Right lung (tissue), 5 donors: ENCODE results near the gene PHC2. TPM values are rescaled to one million over a fixed set of nuclear protein-coding genes. Genes with fewer than 3 reads are reported as not detected.

Experiments
- DNase-seq, 2 donors: peaks; one replicate each; pipeline ENCODE4 v3.0.0-alpha.2; 2013
- polyA plus RNA-seq, 5 donors: library from polyadenylated mRNA; unstranded; fragments of 120-200 nt; gene quantifications; one replicate each; pipeline versions ENCODE4 v1.2.1 to v1.2.3, GENCODE V29; 2013; ENCODE audit warnings: inconsistent platforms in 1 of 5, low replicate concordance in 1 of 5; ENCODE audit not compliant: insufficient read length in 5 of 5, insufficient read depth in 1 of 5

The PHC2 gene
- polyA plus RNA-seq, 5 donors: 71.7 to 90.2 (median 83.1) TPM

DNA sequence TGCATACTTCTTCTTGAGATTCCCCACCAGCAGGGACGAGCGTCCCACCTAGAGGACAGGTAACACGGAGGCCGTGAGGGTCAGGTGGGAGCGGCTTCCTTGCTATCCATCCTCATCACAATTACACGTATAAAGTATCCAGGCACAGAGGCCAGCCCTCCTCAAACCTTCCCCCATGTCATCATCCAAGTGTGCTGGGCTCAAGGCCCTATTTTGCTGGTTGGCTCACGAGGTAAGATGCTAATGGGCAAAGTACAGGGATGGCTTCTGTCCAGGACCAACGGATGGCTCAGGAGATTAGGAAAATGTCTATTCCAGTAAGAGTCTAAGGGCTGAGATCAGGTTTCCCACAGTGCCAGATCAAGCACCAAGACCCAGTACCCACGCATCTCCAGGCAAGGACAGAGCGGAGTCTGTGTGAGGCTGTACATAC is 98.5 kb downstream of the PHC2 start:
- DNase-seq: no peak

DNA sequence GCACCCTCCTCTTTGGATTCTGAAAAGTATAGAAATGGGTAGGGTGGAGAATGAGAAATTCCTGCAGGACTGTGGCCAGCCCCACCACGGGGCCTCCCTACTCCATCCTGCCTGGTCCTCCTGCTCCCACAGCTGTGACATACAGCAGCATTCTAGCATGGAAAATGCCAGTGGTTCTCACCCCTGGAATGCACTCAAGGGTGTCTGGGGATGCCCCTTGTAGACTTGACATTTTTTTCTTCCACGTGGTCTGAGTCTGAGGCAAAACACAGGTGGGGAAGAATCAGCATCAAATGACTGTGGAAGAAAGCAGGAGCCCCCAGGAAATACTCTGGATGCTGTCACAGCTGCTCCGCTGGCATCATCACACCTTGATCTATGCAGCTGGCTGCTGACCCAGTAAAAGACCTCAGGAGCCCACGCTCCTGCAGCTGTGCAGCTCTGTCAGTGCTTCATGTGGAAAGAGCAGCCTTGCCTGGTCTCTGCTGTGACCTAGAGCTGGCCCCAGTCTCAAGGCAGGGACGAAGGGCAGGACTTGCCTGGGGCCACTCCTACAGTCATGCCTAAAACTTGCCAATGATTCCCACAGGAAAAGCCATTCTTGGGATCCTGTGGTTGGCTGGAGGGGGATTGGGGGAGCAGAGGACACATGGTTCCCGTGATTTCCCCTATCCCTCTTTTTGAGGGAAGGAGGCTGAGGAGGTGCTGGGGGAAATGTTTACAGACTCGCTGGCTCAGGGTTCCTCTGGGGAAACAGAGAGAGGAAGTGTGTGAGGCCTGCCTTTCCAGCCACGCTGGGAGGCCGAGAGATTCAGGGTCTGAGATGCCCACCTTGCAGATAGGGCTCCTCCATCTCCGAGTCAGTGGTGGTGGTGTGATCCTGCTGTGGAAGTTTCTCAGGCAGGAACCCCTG is 99.2 kb downstream of the PHC2 start:
- no peak for DNase-seq

- no peak for DNase-seq
These were observed 100.0 kb downstream of the PHC2 start for GRCh38 chr1:33330906-33331305.

DNA sequence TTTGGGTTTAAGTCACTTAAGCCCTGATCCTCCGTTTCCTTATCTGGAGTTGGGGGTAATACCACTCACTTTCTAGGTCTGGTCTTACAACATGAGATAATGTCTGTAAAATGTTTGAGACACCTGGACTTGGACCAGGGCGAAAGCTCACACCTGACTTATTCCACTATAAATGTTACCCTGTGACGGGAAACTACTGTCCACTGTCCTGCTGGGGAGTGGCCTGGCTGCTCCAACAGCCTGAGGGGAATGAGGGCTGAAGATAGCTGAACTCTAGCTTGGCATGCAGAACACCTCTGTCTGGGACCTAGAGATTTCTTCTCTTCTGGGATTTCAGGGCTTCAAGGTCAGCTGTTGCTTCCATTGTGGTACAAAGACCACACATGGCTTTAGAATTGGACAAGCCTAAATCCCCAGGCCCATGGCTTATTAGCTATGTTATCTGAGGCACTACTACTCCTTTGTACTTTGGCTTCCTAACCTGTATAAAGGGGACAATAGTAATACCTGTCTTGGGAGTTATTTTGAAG is 100.5 kb downstream of the PHC2 start:
- DNase-seq: no peak

DNA sequence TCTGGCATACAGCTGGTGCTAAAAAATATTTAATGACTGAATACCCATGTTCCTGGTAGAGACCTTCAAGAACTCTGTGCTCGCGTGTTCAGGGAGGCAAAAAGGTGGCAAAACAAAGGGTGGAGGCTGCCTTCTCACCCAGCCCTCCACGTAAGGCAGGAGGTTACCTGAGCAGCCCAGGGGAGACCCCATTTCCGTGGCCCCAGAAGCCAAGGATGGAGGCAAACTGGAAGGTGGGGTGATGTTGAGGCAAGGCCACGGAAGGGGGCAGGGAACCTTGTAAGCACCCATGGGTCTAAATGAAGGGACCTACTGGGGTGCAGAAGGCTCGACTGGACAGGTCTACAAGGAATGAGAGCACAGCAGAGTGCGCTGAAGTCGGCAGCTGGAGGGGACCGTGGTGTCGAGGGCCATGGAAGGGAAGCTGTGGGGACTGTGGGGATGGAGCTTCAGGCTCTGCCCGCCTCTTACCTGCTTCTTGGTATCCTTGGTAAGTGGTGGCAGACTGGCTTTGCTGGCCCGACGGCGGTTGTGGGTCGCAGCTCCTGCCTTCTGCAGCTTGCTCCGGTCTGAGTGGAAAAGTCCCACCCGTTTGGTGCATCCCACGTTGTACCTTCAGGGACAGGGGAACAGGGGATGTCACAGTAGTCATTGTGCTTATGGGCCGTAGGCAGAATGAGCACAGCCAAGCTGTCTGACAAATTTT is 101.1 kb downstream of the PHC2 start:
- DNase-seq: no peak

- no peak for DNase-seq
These were observed 102.1 kb downstream of the PHC2 start for GRCh38 chr1:33328817-33329216.

DNA sequence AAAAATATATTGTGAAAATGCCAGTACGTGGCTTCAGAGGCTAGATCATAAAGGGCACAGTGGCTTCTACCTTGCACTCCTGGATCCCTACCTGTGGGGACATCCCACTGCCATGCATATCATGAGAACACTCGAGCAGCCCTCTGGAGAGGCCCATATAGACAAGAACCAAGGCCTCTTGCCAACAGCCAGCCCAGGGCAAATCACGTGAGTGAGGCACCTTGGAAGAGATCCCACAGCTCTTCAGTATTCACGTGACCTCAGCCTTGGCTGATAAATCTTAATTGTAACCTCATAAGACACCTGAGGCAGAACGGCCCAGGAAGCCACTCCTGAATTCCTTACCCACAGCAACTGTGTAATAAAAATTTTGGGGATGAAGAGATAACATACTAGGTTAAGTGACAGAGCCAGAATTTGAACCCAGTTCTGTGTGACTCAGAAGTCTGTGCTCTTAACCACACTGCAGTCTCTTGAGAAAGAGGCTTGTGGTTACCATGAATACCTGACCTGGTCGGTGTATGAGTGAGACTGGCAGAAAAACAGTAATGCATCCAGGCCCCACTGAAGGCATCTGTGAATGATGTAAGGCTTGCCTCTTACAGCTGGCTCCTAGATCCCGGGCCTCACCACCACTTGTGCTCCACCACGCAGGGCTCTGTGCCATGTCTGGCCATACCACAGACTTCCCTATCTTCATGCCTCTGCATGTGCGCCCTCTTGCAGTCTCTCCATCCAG is 103.1 kb downstream of the PHC2 start:
- DNase-seq: peak in 1 of 2 donors; percentile 49

DNA sequence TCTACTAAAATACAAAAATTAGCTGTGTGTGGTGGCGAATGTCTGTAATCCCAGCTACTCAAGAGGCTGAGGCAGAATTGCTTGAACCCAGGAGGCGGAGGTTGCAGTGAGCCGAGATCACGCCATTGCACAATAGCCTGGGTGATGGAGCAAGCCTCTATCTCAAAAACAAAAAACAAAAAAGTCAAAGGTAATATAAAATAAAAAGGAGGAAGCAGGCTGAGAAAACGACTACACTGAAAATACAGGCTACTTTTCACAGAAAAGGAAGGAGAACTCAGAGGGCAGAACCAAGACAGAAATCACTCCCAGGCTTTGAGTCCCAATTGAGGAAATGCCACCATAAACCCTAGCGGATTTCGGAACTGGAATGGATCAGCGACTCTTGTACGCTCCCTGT is 104.1 kb downstream of the PHC2 start:
- no peak for DNase-seq

GRCh38 chr1:33324677-33325575 is 106.0 kb downstream of the PHC2 start:
- DNase-seq: no peak

- no peak for DNase-seq
These were observed 107.0 kb downstream of the PHC2 start for GRCh38 chr1:33323663-33324477.

DNA sequence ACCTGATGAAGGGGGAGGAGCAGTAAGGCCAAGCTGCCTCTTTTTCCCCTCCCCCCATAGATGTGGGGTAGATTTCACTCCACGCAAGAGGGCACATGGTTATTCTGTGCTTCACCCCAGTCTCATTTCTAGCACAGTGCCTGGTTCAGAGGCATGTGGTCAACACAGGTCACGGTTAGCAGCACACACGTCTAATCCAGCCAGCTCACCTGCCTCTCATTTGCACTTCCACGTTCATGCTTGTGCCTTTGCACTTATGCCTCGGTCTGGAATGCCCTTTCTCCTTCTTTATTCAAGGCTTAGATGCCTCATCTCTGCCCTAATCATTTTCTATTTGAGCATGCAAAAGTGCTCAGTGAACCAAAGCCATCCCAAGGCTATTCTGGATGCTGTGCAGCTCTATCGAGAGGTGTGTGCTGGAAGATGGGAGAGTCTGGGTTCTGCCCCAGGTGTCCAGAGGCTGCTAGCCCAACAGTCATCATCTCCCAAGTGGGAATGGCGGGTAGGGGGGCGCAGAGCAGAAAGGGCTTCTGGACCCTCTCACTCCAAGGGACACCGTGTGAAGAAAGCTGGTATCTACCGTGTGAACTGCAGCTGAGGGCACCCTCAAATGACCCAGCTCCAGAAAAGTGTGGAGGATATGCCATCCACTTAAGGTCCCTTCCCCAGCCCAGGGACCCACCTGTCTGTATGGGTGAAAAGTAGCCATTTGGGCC is 107.9 kb downstream of the PHC2 start:
- DNase-seq: no peak

GRCh38 chr1:33322109-33322508 is 108.8 kb downstream of the PHC2 start:
- DNase-seq: no peak

GRCh38 chr1:33321178-33321577 is 109.7 kb downstream of the PHC2 start:
- DNase-seq: no peak

GRCh38 chr1:33320619-33321165 is 110.2 kb downstream of the PHC2 start, which contains the start of gene A3GALT2:
Gene A3GALT2 (minus strand): TSS chr1:33321098. CDS start chr1:33321098, 0 bp downstream.
- no peak for DNase-seq

GRCh38 chr1:33319949-33320618 is 110.8 kb downstream of the PHC2 start:
- no peak for DNase-seq

DNA sequence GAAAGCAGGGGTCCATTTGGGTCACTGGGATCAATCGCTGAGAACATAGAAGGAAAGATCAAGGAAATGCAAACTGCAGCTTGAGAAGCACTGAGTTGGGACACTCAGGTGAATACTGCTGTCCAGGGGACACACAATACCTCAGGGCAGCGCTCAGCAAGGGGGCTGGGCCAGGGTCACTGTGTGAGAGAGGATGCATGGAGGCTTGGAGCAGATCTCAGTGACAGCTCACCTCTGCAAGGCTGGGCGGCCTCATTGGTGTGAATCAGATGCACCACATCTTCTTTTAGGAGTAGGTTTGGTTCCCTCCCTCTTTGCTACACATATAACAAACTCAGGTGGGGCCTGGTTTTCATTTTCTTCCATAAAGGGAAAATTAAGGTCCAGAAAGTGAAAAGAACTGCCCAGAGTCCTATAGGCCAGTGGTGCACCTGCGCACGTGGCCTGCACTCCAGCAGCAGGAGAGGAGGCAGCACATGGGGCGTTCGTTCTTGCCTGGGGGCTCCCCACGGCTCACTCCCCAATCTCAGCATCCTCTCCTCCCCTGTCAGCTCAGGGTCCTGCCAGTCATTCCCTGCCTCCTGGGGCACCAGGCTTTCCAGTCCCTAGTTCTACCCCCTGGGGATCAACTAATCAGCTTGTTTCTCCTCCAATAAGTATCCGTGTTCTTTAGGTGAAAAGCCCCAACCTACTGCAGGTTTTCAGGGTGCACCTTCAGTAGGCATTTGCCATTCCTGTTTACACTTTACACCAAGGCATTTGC is 111.5 kb downstream of the PHC2 start:
- no peak for DNase-seq

- no peak for DNase-seq
These were observed 112.9 kb downstream of the PHC2 start for GRCh38 chr1:33317946-33318345.

GRCh38 chr1:33317354-33317753 is 113.5 kb downstream of the PHC2 start:
- no peak for DNase-seq
